SK-N-MC (cell line): ENCODE data around the gene TMEM74B.

Source experiments
- DNase-seq: peaks from one replicate; pipeline ENCODE4 v3.0.0-alpha.2; 2011; ENCODE audit warnings: low read depth, low spot score
- H3K27ac ChIP-seq: fragments of 200-600 bp; sonication (generic); 2 replicates; pipeline ENCODE4 v1.5.1; 2016; ENCODE audit warnings: mixed run types
- H3K36me3 ChIP-seq: fragments of 200-600 bp; sonication (generic); 2 replicates; pipeline ENCODE4 v1.6.1; 2017; ENCODE audit warnings: antibody characterized with exemption, low read length, mixed read lengths; ENCODE audit not compliant: insufficient read depth
- H3K4me3 ChIP-seq: fragments of 200-600 bp; sonication (generic); 2 replicates; pipeline ENCODE4 v1.5.1; 2016
- H3K9ac ChIP-seq: fragments of 200-600 bp; sonication (generic); 2 replicates; pipeline ENCODE4 v1.8.0; 2017; ENCODE audit warnings: mixed run types, mixed read lengths; ENCODE audit not compliant: insufficient read length
- H3K9me3 ChIP-seq: fragments of 200-600 bp; sonication (generic); 2 replicates; pipeline ENCODE4 v1.6.1; 2017; ENCODE audit warnings: low read depth, mild to moderate bottlenecking, antibody characterized with exemption, low read length, moderate library complexity, mixed read lengths
- EZH2 ChIP-seq: fragments of 200-600 bp; sonication (generic); IDR thresholded peaks from one replicate; pipeline ENCODE4 v1.6.1; 2017; ENCODE audit warnings: antibody characterized with exemption
- FOXP2 ChIP-seq: optimal IDR thresholded peaks from 2 replicates; pipeline ENCODE3; 2011; ENCODE audit warnings: mild to moderate bottlenecking, moderate library complexity; ENCODE audit not compliant: insufficient read depth; ENCODE audit errors: extremely low read length, control extremely low read depth
- POLR2AphosphoS5 ChIP-seq: IDR thresholded peaks from 2 replicates; pipeline ENCODE4 v1.6.1; 2012; ENCODE audit warnings: mild to moderate bottlenecking, low read depth, low read length, borderline replicate concordance

TMEM74B gene

GRCh38 chr20:1186367-1186991 lies 1.7 kb upstream of the TMEM74B start:
- no peak for DNase-seq
- Histone ChIP-seq H3K4me3 (no peak overlapping the region), H3K9me3 (no peaks in the 10 kb centered on the region), H3K27ac (no peak overlapping the region), H3K36me3 (no peaks in the 10 kb centered on the region), H3K9ac (no peak overlapping the region)
- TF ChIP-seq FOXP2 (no peak), EZH2 (no peak), POLR2AphosphoS5 (no peak)

GRCh38 chr20:1185790-1186334 lies 1.1 kb upstream of the TMEM74B start:
- H3K36me3 ChIP-seq, result no peaks in the 10 kb centered on the region
- no peak for DNase-seq
- TF ChIP-seq FOXP2 (no peak), POLR2AphosphoS5 (no peak), EZH2 (no peak)
- H3K9me3 ChIP-seq, result no peaks in the 10 kb centered on the region
- no peak overlapping the region; the same call in 1 of the 2 replicates for H3K4me3 ChIP-seq
- H3K9ac ChIP-seq, result no peak overlapping the region
- H3K27ac ChIP-seq, result no peak overlapping the region

GRCh38 chr20:1185316-1185741 lies 548 bp upstream of the TMEM74B start:
- Histone ChIP-seq H3K9me3 (no peaks in the 10 kb centered on the region), H3K4me3 (peak overlapping the region; percentile 47; the same call in 1 of the 2 replicates), H3K9ac (no peak overlapping the region), H3K36me3 (no peaks in the 10 kb centered on the region), H3K27ac (no peak overlapping the region)
- no peak for DNase-seq
- TF ChIP-seq FOXP2, result no peak
- TF ChIP-seq EZH2, result no peak
- no peak for TF ChIP-seq POLR2AphosphoS5

GRCh38 chr20:1184260-1184637 lies 532 bp downstream of the TMEM74B start:
- no peak overlapping the region for H3K4me3 ChIP-seq

GRCh38 chr20:1183153-1183552 lies 1.6 kb downstream of the TMEM74B start:
- H3K4me3 ChIP-seq, result no peak overlapping the region
- no peak for DNase-seq
- H3K9me3 ChIP-seq, result no peaks in the 10 kb centered on the region
- no peaks in the 10 kb centered on the region for H3K36me3 ChIP-seq
- H3K27ac ChIP-seq, result no peak overlapping the region
- TF ChIP-seq POLR2AphosphoS5, result no peak
- no peak overlapping the region for H3K9ac ChIP-seq

More at GRCh38 chr20:1184260-1184637, 532 bp downstream of the TMEM74B start:
- H3K27ac ChIP-seq, result no peak overlapping the region
- no peaks in the 10 kb centered on the region for H3K36me3 ChIP-seq
- H3K9me3 ChIP-seq, result no peaks in the 10 kb centered on the region
- no peak for TF ChIP-seq POLR2AphosphoS5
- no peak for TF ChIP-seq FOXP2
- no peak for TF ChIP-seq EZH2
- no peak for DNase-seq
- H3K9ac ChIP-seq, result no peak overlapping the region

- Histone ChIP-seq H3K36me3 (no peaks in the 10 kb centered on the region), H3K27ac (no peak overlapping the region), H3K4me3 (no peak overlapping the region), H3K9me3 (no peaks in the 10 kb centered on the region), H3K9ac (no peak overlapping the region)
- no peak for DNase-seq
- TF ChIP-seq FOXP2 (no peak), POLR2AphosphoS5 (no peak), EZH2 (no peak)
Observed at GRCh38 chr20:1182106-1182505, 2.7 kb downstream of the TMEM74B start.

- Histone ChIP-seq H3K4me3 (no peak overlapping the region), H3K36me3 (no peaks in the 10 kb centered on the region), H3K27ac (no peak overlapping the region), H3K9ac (no peak overlapping the region), H3K9me3 (no peaks in the 10 kb centered on the region)
- TF ChIP-seq EZH2 (no peak), FOXP2 (no peak), POLR2AphosphoS5 (no peak)
- no peak for DNase-seq
Observed at GRCh38 chr20:1180949-1181348, 3.8 kb downstream of the TMEM74B start.

- no peak overlapping the region for H3K4me3 ChIP-seq
- H3K36me3 ChIP-seq, result no peaks in the 10 kb centered on the region
- DNase-seq, result no peak
- no peak for TF ChIP-seq FOXP2
- TF ChIP-seq POLR2AphosphoS5, result no peak
- TF ChIP-seq EZH2, result no peak
- no peaks in the 10 kb centered on the region for H3K9me3 ChIP-seq
- H3K9ac ChIP-seq, result no peak overlapping the region
- no peak overlapping the region for H3K27ac ChIP-seq
Observed at GRCh38 chr20:1178623-1179022, 6.2 kb downstream of the TMEM74B start.

- H3K4me3 ChIP-seq, result no peak overlapping the region
- TF ChIP-seq EZH2, result no peak
- no peak for TF ChIP-seq FOXP2
- TF ChIP-seq POLR2AphosphoS5, result no peak
- H3K9me3 ChIP-seq, result no peaks in the 10 kb centered on the region
- no peak for DNase-seq
- no peak overlapping the region for H3K9ac ChIP-seq
- H3K36me3 ChIP-seq, result no peaks in the 10 kb centered on the region
- no peak overlapping the region for H3K27ac ChIP-seq
Observed at GRCh38 chr20:1178103-1178502, 6.7 kb downstream of the TMEM74B start.
